ENCODE results near the gene ROGDI. TPM values are rescaled to one million over a fixed set of nuclear protein-coding genes. Genes with fewer than 3 reads are reported as not detected.

The ROGDI gene
- total and polyA plus RNA-seq, 10 of the 15 experiments (the other 5 are each of a cell fraction or from before 2014, with no cell fraction given), result 0.40 to 23.5 (median 12.3) TPM

DNA sequence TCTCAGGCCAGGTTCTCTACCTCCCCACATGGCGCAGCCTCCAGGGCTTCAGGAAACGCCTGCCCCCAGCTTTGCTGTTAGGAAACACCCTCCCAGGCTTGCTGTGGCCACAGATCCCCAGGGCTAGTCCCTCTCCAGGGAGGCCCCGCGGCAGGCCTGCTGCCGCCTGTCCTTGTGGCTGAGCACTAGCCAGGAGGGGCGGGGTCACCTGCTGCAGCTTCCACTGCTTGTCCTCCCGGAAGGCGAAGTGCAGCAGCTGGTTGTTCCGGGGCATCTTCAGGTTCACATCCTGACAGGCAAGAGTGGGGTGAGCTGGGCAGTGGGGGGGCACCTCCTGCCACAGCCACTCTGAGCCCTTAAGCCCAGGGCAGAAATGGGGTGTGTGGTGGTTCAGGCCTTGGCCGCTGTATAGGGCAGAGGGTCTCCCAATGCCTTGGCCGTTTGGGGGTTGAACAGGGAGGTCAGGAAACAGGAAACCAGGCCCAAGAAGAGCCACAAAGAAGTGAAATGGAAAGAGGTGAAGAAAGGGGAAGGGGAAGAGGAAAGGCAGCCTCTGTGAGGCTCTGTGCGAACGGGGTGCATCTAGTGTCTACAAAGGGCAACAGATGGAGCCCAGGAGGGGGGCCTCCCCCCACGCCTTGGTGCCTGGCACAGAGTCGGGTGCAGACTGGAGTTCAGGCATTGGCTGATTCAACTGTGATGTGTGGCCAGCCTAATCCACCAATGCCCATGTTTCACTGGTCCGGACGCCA, 2.0 kb downstream of the ROGDI start:
- Histone ChIP-seq H3K4me1 (ENCODE audit: control insufficient read depth, insufficient read depth, low read length) (peaks cover 20% of the 10 kb centered on the region), H4K20me1 (ENCODE audit: control insufficient read depth, insufficient read depth) (no peaks in the 10 kb centered on the region), H3K27me3 (replicated peaks in 1 of 2; ENCODE audit: control insufficient read depth in 2 of 2, insufficient read depth in 2 of 2, low read length in 1 of 2) (no peaks in the 10 kb centered on the region), H3K4me2 (ENCODE audit: control insufficient read depth, insufficient read depth) (peak overlapping the region; percentile 97), H2AFZ (ENCODE audit: control insufficient read depth, low read depth, low read length) (peak overlapping the region; percentile 79), H3K36me3 (ENCODE audit: control insufficient read depth in 2 of 2, insufficient read depth in 2 of 2, low read length in 1 of 2) (peaks cover 0 to 3% of the 10 kb centered on the region in 2 experiments; a peak in 2 of 4 replicates), H3K9ac (ENCODE audit: control insufficient read depth, insufficient read depth, low read length) (peak overlapping the region; percentile 59), H3K27ac (ENCODE audit: control insufficient read depth, insufficient read depth) (peak overlapping the region; percentile 60), H3K9me3 (replicated peaks; ENCODE audit: control insufficient read depth, insufficient read depth, low read length) (no peaks in the 10 kb centered on the region), H3K4me3 (peak overlapping the region; percentile 72), H3K79me2 (ENCODE audit: control insufficient read depth, insufficient read depth, low read length) (no peaks in the 10 kb centered on the region)
- ChIA-PET CTCF (interaction anchor here (1.0 to 1.3 kb wide), 3 partner anchors 31 to 156 kb away, joined by 3 to 4 read pairs (median 3); no protein-coding TSS in a partner anchor), POLR2A (interaction anchor here (1.7 to 2.1 kb wide), 2 partner anchors 32 to 66 kb away, joined by 5 to 8 read pairs; partner anchors contain the start of genes ANKS3 and DNAAF8), RAD21 (ENCODE audit: unreplicated experiment) (interaction anchor here (1.0 to 1.2 kb wide), 2 partner anchors 32 to 66 kb away, joined by 5 to 6 read pairs; partner anchors contain the start of genes ANKS3 and DNAAF8), SMC1A (ENCODE audit: uncharacterized antibody, unreplicated experiment) (interaction anchor here (1.3 to 1.4 kb wide), 3 partner anchors 8 to 66 kb away, joined by 4 to 5 read pairs (median 4); partner anchors contain the start of genes ANKS3, DNAAF8 and ZNF500)
- no peak for DNase-seq (ENCODE audit: low read depth, low spot score)
- intact Hi-C loops (cut with micrococcal nuclease; ENCODE audit: unreplicated experiment) (loop anchor here (10.0 kb wide), 2 partner anchors 154 to 186 kb away; partner anchors contain the start of genes SEC14L5 and UBALD1), in situ Hi-C loops (cut with MboI) (no loop called here)
- peak; percentile 44 for ATAC-seq
- BruUV-seq (replicated peaks), result no TSS peak
- 67% methylated on average over 17 of the region's 17 CpGs for WGBS (ENCODE audit: insufficient coverage, insufficient replicate concordance, low lambda C conversion rate, missing lambda C conversion rate)
- FAIRE-seq, result peak; percentile 65
- peak; percentile 32; the same call in 1 of the 2 replicates for TF ChIP-seq TAF1 (IDR thresholded peaks at IDR 0.05; ENCODE audit: borderline replicate concordance, low read depth, low read length)
- 0 out of 2 replicates have a peak, but pooled peaks have one; percentile 13 for TF ChIP-seq TCF12 (IDR thresholded peaks at IDR 0.05; ENCODE audit: low read depth, low read length)
- TF ChIP-seq, protein P1, sequence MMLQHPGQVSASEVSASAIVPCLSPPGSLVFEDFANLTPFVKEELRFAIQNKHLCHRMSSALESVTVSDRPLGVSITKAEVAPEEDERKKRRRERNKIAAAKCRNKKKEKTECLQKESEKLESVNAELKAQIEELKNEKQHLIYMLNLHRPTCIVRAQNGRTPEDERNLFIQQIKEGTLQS (IDR thresholded peaks at IDR 0.05; ENCODE audit: borderline replicate concordance, extremely low read depth, low read depth, low read length), result no peak
- TF ChIP-seq MTA2 (IDR thresholded peaks at IDR 0.05; ENCODE audit: low read depth), result peak; percentile 56; the same call in 1 of the 2 replicates
- no peak for TF ChIP-seq CHD2 (IDR thresholded peaks at IDR 0.05; ENCODE audit: borderline replicate concordance, low read depth, low read length)
- TF ChIP-seq DPF2 (IDR thresholded peaks at IDR 0.05), result no peak
- TF ChIP-seq SIN3A (IDR thresholded peaks at IDR 0.05; ENCODE audit: low read depth, low read length), result no peak
- no peak for TF ChIP-seq RAD21 (IDR thresholded peaks at IDR 0.05; ENCODE audit: insufficient read depth, low read depth, low read length)
- TF ChIP-seq GABPA (IDR thresholded peaks at IDR 0.05; ENCODE audit: low read depth), result peak; percentile 90
- no peak for TF ChIP-seq HDAC6 (IDR thresholded peaks at IDR 0.05; ENCODE audit: unreplicated experiment)
- TF ChIP-seq RBBP5 (conservative IDR thresholded peaks at IDR 0.05), result no peak
- TF ChIP-seq, protein P2, sequence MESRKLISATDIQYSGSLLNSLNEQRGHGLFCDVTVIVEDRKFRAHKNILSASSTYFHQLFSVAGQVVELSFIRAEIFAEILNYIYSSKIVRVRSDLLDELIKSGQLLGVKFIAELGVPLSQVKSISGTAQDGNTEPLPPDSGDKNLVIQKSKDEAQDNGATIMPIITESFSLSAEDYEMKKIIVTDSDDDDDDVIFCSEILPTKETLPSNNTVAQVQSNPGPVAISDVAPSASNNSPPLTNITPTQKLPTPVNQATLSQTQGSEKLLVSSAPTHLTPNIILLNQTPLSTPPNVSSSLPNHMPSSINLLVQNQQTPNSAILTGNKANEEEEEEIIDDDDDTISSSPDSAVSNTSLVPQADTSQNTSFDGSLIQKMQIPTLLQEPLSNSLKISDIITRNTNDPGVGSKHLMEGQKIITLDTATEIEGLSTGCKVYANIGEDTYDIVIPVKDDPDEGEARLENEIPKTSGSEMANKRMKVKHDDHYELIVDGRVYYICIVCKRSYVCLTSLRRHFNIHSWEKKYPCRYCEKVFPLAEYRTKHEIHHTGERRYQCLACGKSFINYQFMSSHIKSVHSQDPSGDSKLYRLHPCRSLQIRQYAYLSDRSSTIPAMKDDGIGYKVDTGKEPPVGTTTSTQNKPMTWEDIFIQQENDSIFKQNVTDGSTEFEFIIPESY (IDR thresholded peaks at IDR 0.05), result no peak
- no peak for TF ChIP-seq POLR2AphosphoS2 (IDR thresholded peaks at IDR 0.05; ENCODE audit: low read depth, low read length)
- TF ChIP-seq, protein P3, sequence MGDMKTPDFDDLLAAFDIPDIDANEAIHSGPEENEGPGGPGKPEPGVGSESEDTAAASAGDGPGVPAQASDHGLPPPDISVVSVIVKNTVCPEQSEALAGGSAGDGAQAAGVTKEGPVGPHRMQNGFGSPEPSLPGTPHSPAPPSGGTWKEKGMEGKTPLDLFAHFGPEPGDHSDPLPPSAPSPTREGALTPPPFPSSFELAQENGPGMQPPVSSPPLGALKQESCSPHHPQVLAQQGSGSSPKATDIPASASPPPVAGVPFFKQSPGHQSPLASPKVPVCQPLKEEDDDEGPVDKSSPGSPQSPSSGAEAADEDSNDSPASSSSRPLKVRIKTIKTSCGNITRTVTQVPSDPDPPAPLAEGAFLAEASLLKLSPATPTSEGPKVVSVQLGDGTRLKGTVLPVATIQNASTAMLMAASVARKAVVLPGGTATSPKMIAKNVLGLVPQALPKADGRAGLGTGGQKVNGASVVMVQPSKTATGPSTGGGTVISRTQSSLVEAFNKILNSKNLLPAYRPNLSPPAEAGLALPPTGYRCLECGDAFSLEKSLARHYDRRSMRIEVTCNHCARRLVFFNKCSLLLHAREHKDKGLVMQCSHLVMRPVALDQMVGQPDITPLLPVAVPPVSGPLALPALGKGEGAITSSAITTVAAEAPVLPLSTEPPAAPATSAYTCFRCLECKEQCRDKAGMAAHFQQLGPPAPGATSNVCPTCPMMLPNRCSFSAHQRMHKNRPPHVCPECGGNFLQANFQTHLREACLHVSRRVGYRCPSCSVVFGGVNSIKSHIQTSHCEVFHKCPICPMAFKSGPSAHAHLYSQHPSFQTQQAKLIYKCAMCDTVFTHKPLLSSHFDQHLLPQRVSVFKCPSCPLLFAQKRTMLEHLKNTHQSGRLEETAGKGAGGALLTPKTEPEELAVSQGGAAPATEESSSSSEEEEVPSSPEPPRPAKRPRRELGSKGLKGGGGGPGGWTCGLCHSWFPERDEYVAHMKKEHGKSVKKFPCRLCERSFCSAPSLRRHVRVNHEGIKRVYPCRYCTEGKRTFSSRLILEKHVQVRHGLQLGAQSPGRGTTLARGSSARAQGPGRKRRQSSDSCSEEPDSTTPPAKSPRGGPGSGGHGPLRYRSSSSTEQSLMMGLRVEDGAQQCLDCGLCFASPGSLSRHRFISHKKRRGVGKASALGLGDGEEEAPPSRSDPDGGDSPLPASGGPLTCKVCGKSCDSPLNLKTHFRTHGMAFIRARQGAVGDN (IDR thresholded peaks at IDR 0.05), result peak; percentile 93
- TF ChIP-seq NR2C1 (IDR thresholded peaks at IDR 0.05), result peak; percentile 94
- TF ChIP-seq MEF2B (IDR thresholded peaks at IDR 0.05; ENCODE audit: partially characterized antibody, poor library complexity, severe bottlenecking), result peak; percentile 76
